Fibroblast of skin of right biceps (primary cell): Measurements from ENCODE around the gene BLACAT1.
"Not testable (repeated sequence)": the region's sequence is repeated elsewhere in the genome, so short reads cannot be mapped to it uniquely, and the experiment has no call there.

ENCODE experiments used
- DNase-seq: peaks from one replicate; pipeline ENCODE4 v3.0.0-alpha.2; 2013

Gene BLACAT1

DNA sequence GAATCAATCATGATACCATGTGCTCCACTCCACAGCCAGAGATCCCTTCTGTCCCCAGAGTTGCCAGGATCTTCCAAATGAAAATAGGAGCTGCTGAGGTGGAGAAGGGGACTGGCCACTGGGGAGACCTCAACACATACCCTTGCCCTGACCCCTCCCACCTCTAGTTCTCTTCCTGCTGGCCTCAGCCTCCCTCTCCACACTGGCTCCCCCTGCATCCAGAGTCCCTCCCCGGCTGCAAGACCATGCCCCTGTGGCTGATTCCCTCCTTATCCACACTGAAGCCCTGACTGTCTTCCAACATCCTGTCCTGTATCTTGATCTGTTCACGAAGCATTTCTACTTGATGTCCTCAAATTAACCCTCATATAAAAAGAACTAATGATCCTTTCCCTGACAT lies 27.5 kb upstream of the BLACAT1 start:
- DNase-seq: no peak

DNA sequence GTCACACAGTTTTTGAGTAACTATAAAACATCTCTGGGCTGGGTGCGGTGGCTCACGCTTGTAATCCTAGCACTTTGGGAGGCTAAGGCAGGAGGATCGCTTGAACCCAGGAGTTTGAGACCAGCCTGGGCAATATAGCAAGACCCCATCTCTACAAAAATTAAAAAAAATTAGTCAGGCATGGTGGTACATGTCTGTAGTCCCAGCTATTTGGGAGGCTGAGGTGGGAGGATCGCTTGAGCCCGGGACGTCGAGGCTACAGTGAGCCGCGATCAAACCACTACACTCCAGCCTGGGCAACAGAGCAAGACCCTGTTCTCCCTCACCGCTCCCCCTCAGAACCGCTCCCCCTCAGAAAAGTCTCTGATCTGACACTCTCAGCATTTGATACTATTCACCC lies 26.7 kb upstream of the BLACAT1 start:
- not testable (repeated sequence) for DNase-seq

DNA sequence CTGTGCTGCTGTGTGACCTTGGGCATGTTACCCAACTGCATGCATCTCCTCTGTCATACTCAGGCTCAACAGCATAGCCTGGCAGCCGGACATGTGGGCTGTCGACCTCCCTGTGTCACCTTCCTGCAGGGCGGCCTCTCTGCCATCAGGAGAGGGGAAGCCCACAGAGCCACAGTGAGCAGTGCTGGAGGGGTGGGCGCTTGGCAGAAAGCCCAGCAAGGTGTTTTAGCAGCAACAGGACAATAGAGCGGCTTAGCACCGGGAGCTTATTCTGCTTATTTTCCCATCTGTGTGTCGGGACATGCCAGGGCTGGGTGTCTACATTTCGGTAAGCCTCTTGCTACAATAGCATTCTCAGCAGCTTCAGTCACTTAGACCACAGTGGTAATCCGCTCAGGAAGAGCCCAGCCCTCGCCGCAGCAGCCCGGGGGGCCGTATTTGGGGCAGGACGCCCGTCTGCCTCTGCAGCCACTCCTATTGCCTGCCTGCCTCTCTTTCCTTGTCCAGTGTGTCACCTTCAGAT lies 25.8 kb upstream of the BLACAT1 start:
- DNase-seq: no peak

DNA sequence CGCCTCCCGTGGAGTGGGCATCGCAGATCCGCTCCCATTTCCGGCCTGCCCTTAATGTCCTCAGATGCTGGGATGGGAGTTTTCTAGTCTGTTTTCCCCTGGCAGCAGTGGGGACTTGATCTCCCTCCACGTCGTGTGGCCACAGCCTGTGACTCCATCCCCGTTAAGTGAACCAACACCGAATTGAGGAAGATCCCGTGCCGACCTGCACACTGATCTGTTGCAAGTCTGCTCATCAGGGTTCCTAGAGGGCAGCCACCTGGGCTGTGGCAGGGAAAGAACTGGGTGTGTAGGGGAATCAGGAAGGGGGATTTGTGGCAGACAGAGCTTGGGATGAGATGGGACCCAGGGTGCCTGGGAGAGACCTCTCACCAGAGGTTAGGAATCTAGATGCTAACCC lies 25.4 kb upstream of the BLACAT1 start:
- no peak for DNase-seq

DNA sequence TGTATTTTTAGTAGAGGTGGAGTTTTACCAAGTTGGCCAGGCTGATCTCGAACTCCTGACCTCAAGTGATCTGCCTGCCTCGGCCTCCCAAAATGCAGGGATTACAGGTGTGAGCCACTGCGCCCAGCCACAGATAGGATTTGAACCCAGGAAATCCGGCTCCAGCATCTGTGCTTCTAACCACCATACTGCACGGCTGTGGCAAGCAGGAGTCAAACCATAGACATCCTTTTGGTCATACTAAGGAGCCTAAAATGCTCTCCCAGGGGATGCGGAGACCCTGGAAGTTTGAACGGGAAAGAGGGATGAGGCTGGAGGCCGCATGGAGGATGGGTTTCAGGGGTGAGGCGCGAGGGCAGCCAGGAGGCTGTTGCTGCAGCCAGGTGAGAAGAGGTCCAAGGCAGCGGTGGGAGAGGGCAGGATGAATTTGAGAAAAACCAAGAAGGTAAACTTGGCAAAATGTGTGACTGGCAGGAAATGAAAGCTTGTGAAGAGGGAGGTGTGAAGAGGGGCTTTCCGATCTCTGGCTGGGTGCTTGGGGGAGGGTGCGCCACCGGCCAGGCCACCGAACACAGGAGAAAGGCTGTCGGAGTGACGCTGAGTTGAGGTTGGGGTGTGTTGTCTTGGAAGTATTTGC lies 24.6 kb upstream of the BLACAT1 start:
- DNase-seq: no peak

DNA sequence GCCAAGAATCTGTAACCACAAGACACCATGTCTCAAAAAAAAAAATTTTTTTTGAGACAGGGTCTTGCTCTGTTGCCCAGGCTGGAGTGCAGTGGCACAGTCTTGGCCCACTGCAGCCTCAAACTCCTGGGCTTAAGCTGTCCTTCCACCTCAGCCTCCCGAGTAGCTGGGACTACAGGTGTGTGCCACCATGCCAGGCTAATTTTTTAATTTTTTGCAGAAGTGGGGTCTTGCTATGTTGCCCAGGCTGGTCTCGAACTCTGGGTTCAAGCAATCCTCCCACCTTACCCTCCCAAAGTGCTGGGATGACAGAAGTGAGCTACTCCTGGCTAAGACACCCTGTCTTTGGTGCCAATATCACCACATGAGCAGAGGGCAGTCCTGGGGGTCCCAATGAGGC lies 23.1 kb upstream of the BLACAT1 start:
- not testable (repeated sequence) for DNase-seq

DNA sequence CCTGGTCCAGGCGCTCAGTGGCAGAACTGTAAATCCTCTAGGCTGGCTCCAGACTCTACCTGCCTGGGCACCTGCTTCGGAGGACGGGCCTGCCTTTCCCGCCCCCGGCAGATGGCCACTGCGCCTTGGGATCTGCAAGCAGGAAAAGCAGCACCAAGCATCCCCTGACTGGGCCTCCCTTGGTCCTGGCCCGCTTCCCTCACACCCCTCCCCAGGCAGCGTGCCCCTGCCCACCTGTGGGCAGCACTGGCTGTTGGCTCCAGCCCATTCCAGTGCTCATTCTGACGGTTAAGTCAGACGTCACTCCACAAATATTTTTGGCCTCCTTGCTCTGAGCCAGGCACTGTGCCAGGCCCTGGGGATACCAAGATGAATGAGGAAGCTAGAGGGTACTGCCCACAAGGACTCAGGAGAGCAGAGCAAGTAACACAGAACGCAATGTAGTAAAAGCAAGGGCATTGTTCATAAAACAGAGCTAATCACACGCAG lies 22.0 kb upstream of the BLACAT1 start:
- DNase-seq: peak; percentile 42

DNA sequence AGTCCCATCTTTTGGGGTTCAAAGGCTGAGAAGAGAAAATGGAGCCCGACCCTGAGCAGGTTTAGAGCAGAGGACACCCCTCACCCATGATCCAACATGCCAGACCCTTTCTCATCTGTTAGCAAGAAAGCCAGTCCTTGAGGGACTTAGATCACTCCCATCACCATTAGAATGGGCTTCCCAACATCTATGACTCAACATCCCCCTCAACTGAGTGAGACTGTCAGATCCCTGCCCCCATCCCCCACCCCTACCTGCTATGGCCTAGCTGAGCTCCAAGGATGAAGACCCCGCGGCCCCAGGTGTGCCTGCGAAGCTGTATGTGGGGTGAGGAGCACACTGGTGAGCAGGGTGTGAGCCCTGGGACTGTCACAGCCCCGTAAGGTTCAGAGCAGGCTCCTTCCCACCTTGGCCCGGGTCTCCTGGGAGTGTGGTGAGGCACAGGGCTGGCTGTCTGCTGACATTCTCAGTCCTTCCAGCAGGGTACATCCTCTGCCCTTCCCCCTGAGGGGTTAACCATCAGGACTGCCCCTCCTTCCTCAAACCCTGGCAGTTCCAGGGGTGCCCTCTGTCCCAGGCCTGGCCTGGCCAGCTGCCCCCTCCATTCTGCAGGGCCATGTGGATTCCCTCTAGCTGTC lies 21.4 kb upstream of the BLACAT1 start:
- DNase-seq: no peak

DNA sequence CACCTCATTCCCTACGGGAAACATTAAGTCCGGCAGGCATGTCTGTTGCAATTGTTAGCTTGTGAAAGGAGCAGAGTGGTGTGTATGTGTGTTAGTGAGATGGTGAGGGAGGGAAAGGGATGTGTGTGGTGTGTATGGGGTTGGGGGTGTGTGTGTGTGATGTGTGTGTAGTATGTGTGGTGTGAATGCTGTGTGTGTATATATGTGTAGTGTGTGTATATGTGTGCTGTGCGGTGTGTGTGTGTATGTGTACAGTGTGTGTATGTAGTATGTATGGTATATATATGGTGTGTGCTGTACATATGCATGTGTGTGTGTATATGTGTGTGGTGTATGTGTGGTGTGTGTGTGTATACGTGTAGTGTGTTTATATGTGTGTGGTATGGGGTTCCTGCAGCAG lies 20.8 kb upstream of the BLACAT1 start:
- no peak for DNase-seq

DNA sequence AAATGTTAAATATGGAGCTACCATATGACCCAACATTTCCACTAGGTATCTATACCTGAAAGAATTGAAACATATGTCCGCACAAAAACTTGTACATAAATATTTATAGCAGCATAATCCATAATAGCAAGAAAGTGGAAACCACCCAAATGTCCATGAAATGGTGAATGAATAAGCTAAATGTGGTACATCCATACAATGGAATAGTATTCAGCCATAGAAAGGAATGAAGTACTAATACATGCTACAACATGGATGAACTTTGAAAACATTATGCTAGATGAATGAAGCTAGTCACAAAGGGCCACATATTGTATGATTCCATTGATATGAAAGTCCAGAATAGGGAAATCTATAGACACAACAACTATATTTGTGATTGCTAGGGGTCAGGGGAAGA lies 20.0 kb upstream of the BLACAT1 start:
- no peak for DNase-seq

DNA sequence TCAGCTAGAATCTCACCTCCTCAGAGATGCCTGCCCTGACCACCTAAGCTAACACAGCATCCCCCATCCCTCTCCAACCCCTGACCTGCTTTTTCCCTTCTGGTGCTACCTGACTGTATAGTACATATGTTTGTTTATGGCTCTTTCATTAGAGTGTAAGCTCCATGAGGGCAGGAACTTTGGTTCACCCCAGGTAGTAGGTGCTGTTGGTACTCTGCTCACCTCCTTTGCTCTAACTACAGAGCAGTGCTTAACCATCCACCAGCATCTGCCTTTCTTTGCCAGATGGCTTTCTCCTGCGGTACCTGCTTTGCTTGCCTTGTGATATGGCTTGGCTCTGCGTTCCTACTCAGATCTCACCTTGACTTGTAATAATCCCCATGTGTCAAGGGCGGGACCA lies 18.7 kb upstream of the BLACAT1 start:
- no peak for DNase-seq

DNA sequence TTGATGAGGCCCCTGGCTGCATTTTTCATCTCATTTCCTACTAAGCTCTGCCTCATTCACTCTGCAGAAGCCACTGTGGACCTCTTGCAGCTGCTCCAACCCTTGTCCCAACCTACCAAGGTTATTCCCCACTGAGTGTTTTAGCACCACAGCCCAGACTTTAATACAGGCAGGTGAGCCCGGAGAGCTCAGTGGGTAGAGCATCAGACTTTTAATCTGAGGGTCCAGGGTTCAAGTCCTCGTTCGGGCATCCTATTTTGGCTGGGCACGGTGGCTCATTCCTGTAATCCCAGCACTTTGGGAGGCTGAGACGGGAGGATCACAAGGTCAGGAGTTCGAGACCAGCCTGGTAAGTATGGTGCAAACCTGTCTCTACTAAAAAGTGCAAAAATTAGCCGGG lies 18.1 kb upstream of the BLACAT1 start:
- no peak for DNase-seq

DNA sequence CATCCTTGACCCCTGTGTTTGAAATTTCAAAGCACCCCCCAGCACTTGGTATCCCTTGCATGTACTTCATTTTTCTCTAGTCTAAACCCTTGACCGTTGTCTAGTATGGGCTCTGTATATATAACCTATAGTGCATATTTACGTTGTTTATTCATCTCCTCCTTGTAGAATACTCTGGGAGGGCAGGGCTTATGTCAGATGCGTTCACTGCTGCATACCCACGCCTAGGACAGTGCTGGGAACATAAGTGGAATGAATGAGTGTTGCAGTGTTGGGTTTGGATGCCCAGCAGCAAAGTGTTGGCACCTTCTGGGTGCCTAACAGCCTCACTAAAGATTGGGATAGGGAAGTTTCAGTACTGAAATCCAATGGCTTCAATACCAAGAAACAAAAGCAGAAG lies 17.6 kb upstream of the BLACAT1 start:
- DNase-seq: no peak

DNA sequence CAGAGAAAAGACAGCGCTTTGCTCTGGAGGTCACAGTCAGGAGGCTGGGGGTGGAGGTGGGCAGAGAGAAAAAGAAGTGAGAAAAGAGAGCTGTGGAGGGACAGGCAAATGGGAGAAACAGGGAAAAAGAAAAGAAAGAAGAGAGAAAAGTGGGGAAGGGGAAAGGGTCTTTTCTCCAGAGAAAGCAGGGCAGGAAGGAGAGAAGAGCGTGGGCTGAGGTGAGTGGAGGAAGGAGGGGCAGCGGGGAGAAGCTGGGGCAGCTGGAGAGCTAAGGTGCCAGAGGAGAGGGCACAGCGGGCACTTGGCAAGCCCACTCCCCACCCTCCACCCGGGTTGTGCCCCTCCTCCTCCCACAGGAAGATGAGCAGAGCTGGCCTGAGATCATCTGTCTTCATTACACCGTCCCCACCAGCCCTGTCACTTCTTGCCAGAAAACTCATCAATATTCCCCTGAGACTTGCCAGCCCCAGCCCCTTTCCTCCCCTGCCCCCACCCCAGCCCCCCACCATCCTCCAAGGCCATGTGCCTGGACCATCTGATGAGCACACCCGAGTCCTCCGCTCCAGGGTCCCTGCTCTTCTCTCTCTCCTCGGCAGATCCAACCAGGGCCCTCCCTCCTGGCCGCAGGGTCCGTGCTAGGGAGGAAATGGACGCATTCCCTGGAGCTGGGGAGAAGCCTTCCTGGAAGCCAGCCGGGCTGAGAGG lies 17.0 kb upstream of the BLACAT1 start:
- DNase-seq: no peak

DNA sequence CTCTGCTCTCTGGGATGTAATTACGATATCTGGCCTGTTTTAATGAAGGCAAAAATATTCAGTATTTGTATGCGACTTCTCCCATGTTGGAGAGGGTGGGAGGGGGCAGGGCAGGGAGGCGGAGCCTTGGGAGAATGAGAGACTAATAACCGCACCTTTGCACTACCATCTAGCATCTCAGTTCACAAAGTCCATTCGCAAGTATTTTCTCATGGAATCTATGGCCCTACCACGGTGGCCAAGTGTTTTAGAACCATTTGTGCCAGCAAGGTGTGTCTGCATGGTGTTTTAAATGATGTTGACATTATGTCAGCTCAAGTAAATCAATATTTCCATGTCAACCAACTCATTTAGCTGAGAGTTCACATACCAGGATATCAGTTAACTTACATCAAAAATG lies 14.3 kb upstream of the BLACAT1 start:
- no peak for DNase-seq

DNA sequence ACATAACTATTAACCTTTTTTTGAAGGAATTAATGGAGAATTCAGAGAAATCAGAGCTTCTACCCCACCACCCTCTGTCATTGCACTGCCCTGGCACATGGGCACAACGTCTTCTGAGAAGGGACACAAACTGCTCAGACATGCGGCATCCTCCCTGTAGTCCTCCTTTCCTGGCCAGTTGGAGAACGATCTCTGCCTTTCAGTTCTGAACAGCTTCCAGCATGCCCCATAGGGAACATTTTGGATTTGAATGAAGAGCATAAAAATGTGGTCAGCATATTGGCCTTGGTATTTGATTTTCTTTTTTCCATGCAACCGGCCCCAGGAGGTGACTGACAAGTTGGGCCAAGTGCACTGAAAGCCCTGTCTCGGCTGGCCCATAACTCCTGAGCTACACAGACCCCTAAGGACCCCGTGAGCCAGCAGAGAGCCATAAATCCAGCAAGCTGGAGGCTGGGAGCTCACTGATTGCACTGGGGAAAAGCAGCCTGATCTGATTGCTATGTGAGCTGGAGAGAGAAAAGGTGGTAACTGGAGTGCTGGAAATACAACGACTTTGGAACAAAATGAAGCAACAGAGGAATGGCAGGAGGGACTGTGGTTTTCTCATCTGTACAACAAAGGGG lies 10.9 kb upstream of the BLACAT1 start:
- no peak for DNase-seq

DNA sequence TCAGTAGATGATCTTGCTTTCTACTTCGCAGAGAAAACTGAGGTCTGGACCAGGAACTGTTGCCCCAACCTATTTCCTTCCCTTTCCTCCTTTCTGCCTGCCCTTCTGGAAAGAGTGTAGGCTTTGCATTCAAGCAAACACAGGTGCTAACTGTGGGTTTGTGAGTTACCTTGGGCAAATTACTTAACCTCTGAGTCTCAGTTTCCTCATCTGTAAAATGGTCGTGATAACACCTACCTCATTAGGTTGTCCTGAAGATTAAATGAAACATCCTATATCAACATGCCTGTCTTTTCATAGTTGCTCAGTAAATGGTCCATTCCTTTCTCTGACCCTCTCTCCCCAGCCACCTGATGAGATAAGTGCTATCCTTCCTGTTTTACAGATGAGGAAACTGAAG lies 9.5 kb upstream of the BLACAT1 start:
- DNase-seq: no peak

DNA sequence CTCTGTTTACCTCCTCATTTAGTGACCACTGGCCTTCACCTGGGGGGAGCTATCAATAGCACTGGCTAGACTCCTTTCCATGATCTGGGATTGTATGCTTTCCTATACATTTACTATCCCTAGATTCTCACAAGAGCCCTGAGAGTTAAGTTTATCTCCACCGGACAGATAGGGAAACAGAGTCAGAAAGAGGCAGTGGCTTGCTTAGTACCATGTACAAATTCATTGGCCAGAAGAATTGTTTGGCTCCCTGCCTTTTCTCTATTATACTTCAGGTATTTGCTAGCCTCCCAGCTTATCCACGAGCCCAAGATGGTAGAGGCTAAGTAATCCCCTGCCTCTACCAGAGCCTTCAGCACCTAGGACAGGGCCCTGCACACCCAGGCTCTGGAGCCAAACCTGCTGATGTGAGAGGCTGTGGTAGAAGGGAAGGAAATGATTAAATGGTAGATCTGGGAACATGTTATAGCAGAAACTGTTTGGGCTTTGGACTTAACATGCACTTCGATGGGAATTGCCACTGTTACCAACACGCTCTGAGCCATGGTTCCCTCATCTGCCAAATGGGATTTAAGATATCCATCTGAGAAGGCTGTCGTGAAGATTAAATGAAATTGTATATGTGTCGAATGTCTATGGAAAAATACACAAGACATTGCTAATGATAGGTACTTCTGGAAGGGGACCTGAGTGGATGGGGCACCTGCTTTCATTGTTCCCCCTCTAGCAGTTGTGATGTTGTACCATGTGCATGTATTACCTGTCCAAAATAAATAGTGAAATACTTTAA lies 3.1 kb upstream of the BLACAT1 start:
- peak; percentile 60 for DNase-seq

DNA sequence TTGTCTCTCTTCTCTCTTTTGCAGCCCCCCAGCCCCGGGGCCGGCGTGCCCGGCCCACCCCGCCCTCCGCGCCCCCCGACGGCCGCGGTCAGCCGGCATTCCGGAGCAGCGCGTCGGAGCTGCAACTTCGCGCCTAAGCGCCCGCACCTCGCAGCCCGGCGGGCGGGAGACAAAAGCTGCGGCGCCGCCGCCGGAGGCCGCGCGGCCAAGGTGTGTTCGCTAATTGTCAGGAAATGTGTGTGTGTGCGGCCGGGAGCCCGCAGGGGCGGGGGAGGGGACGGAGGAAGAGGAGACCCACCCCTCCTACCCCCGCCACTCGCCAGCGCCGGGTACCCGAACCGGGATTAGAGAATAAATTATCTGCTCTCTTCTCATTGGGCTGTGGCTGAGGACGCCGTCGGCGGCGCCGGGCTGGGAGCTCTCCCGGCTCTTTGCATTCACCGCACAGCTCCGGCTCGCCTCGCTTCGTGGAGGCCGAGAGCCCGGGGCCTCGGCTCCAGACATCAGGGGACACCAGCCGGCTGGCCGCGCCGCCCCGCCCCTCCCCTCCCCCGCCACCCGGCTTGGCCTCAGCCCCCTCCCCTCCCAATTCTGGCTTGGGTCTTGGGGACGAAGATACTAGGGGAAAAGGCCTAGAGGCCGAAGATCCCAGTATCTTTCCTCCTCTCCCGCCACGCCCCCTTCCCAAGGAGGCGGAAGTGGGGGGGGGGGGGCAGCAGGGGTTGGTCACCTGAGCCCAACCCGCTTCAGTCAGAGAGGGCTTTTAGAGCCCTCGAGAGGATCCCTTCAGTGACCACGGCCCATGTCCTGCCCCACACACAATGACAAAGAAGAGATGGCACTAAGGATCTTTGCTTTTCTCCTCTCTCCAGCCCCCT lies 1.3 kb upstream of the BLACAT1 start:
- DNase-seq: no peak

DNA sequence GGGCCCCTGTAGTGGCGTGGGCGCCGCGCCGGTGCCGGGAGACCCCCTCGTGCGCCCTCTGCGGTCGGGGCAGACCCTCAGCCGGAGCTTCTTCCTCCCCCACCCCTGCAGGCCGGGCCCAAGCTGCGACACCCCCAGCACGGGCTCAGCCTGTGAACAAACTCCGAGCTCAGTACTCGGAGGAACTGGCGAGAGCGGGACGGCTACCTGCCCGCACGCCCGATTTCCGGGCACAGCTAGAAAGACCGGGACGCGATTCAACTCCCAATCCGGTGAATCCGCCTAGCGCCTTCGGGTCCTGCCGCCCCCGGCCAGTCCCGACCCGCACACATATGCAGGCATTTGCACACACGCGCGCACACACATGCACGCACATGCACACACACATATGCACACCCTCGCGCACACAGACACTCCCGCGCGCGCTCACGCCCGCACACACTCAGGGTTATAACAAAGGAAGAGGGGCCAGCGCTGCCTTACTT lies 580 bp upstream of the BLACAT1 start:
- no peak for DNase-seq

DNA sequence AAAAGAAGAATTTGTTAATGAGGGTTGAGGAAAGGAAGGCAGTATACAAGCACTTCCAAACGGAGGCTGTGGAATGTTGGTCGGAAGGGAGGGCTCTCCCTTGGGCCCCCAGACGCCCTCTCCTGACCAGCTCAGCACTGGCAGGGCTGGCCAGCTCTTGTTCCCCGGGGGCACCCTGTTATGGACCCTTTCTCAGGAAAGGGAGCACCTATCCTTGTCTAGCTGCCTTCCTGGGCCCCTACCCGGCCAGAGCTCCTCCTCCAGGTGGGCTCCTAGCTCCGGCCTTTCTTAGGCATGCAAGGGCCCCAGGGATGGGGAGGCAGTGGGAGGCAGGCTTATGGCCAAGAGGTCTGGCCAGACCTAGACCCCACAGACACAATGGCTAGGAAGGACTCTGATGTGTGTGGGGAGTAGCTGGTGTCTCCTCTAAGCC lies 926 bp downstream of the BLACAT1 start:
- no peak for DNase-seq

DNA sequence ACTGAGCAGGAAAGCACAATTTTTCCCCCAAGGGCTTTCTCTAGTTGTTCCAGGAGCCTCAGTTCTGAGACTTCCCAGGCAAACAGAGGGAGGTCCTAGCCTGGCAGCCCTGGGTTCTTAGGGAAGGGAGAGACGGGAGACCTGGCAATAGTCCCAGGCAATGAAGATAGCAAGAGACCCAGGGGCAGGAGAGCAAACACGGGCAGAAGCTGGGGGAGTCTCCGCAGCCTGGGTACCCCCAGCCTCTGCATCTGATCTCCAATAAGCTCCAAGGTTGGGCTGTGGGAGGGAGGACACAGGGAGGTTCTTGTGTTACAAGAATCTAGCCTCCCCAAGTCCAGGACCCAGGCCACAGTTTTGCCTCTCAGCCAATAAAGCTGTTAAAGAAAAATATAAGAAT lies 2.4 kb downstream of the BLACAT1 start:
- no peak for DNase-seq
